HepG2 (cell line): ENCODE measurements around the gene MRPL18. TPM values are rescaled to one million over a fixed set of nuclear protein-coding genes. Genes with fewer than 3 reads are reported as not detected.

ENCODE experiments used
- AGO1 ChIP-seq: fragments of 200-400 bp; formaldehyde crosslinking; IDR thresholded peaks from 2 replicates; pipeline ENCODE4 v1.6.1; 2017; ENCODE audit warnings: mild to moderate bottlenecking, low read depth, low read length, moderate library complexity; ENCODE audit not compliant: poor library complexity, severe bottlenecking
- NAIF1 ChIP-seq: sonication (generic); formaldehyde crosslinking; IDR thresholded peaks from 2 replicates; pipeline ENCODE4 v1.5.0; 2020; ENCODE audit warnings: mild to moderate bottlenecking, missing genetic modification reagents, borderline replicate concordance
- NFIC ChIP-seq: IDR thresholded peaks from 2 replicates; pipeline ENCODE4 v1.6.1; 2012; ENCODE audit warnings: mild to moderate bottlenecking, low read length, inconsistent platforms
- POLR2AphosphoS2 ChIP-seq: IDR thresholded peaks from 2 replicates; pipeline ENCODE4 v1.6.1; 2011; ENCODE audit warnings: low read depth, low read length, improper control_type of control experiment
- TEAD3 ChIP-seq: optimal IDR thresholded peaks from 2 replicates; pipeline ENCODE3; 2016; ENCODE audit warnings: borderline replicate concordance
- XBP1 ChIP-seq: sonication (generic); formaldehyde crosslinking; IDR thresholded peaks from 2 replicates; pipeline ENCODE4 v1.5.0; 2020; ENCODE audit warnings: missing genetic modification reagents
- ZBTB38 ChIP-seq: sonication (generic); formaldehyde crosslinking; IDR thresholded peaks from 2 replicates; pipeline ENCODE4 v1.5.1; 2020; ENCODE audit warnings: mild to moderate bottlenecking, missing genetic modification reagents
- ZNF333 ChIP-seq: sonication (generic); formaldehyde crosslinking; IDR thresholded peaks from 2 replicates; pipeline ENCODE4 v1.4.0; 2020; ENCODE audit warnings: mild to moderate bottlenecking, missing genetic modification reagents, borderline replicate concordance
- ZNF382 ChIP-seq: sonication (generic); formaldehyde crosslinking; IDR thresholded peaks from 2 replicates; pipeline ENCODE4 v1.5.0; 2020; ENCODE audit warnings: missing genetic modification reagents, mild to moderate bottlenecking, borderline replicate concordance
- ZNF446 ChIP-seq: sonication (generic); formaldehyde crosslinking; IDR thresholded peaks from 2 replicates; pipeline ENCODE4 v1.5.0; 2020; ENCODE audit warnings: mild to moderate bottlenecking, missing genetic modification reagents
- ZNF567 ChIP-seq: sonication (generic); formaldehyde crosslinking; IDR thresholded peaks from 2 replicates; pipeline ENCODE4 v1.8.1; 2023; ENCODE audit warnings: mild to moderate bottlenecking, missing genetic modification reagents, borderline replicate concordance
- ZNF598 ChIP-seq: sonication (generic); formaldehyde crosslinking; IDR thresholded peaks from 2 replicates; pipeline ENCODE4 v1.5.1; 2020; ENCODE audit warnings: mild to moderate bottlenecking, missing genetic modification reagents, borderline replicate concordance
- polyA plus RNA-seq, 8 experiments: library from polyadenylated mRNA; depleted of rRNA in 3 of 8; stranded (reverse) in 7 of 8; unstranded in 1 of 8; fragments of >200 nt; fragmentation: Illumina TruSeq in 4 of 8; extraction: Trizol in 4 of 8; gene quantifications; 2 replicates each; pipeline versions ENCODE4 v1.2.1 to v1.2.3, GENCODE V29; 2011 to 2016; ENCODE audit warnings: low read depth in 4 of 8, missing spikeins in 1 of 8, mixed read lengths in 1 of 8; ENCODE audit not compliant: insufficient read depth in 1 of 8
- total RNA-seq, 5 experiments: library from RNA; depleted of rRNA; stranded (reverse); fragments of >200 nt; fragmentation: Illumina TruSeq; extraction: Trizol; gene quantifications; 2 replicates each; pipeline ENCODE4 v1.2.3, GENCODE V29; 2016; ENCODE audit warnings: low read depth in 1 of 5
- TF ChIP-seq, protein P1 (sequence below): IDR thresholded peaks from 2 replicates; pipeline ENCODE4 v1.6.1; 2016; ENCODE audit warnings: low read depth, missing genetic modification reagents, missing compliant biosample characterization
- TF ChIP-seq, protein P2 (sequence below): IDR thresholded peaks from 2 replicates; pipeline ENCODE4 v1.6.1; 2012; ENCODE audit warnings: low read length, improper control_type of control experiment
- TF ChIP-seq, protein P3 (sequence below): sonication (generic); formaldehyde crosslinking; IDR thresholded peaks from 2 replicates; pipeline ENCODE4 v1.8.1; 2023; ENCODE audit warnings: missing genetic modification reagents, mild to moderate bottlenecking, borderline replicate concordance
- TF ChIP-seq, protein P4 (sequence below): sonication (generic); formaldehyde crosslinking; IDR thresholded peaks from 2 replicates; pipeline ENCODE4 v1.5.0; 2020; ENCODE audit warnings: missing genetic modification reagents

MRPL18 gene
- total and polyA plus RNA-seq, 2 of the 13 experiments (the other 11 are each of a cell fraction or from before 2014, with no cell fraction given) = 85.6 to 176 TPM

DNA sequence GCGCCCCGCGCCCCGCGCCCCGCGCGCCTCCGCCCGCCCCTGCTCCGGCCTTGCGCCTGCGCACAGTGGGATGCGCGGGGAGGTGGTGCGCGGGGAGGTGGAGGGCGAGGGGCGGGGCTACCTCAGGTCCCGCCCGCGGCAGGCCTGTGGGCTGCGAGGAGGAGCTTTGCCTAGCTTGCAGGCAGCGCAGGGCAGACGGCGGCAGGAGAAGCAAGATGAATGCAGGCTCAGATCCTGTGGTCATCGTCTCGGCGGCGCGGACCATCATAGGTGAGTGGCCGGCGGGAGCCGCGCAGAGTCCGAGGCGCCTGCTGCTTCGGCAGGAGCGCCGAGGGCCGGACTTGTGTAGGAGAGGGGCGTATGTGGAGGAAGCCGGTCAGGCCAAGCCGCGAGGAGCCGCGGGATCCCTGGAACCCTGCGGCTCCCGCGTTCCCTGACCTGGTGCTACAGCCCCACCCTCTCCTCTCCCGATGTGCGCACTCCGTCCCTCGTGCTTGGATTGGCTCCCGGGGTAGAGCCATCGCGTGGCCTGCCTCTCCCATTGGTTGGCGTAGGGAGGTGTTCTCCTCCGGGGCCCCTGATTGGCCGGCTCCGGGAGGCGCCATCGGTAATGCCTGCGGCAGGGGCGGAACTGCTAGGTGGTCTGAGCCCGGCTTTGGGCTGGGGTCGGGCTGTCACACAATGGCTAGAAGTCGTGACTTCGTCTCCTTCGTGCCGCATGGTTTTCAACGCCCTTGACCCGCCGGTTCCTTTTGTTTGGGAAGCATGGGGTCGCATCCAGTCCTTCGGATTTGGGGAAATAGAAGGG is 28.2 kb upstream of the MRPL18 start, which contains the start of gene ACAT2 (continued):
- TF ChIP-seq, protein P1, sequence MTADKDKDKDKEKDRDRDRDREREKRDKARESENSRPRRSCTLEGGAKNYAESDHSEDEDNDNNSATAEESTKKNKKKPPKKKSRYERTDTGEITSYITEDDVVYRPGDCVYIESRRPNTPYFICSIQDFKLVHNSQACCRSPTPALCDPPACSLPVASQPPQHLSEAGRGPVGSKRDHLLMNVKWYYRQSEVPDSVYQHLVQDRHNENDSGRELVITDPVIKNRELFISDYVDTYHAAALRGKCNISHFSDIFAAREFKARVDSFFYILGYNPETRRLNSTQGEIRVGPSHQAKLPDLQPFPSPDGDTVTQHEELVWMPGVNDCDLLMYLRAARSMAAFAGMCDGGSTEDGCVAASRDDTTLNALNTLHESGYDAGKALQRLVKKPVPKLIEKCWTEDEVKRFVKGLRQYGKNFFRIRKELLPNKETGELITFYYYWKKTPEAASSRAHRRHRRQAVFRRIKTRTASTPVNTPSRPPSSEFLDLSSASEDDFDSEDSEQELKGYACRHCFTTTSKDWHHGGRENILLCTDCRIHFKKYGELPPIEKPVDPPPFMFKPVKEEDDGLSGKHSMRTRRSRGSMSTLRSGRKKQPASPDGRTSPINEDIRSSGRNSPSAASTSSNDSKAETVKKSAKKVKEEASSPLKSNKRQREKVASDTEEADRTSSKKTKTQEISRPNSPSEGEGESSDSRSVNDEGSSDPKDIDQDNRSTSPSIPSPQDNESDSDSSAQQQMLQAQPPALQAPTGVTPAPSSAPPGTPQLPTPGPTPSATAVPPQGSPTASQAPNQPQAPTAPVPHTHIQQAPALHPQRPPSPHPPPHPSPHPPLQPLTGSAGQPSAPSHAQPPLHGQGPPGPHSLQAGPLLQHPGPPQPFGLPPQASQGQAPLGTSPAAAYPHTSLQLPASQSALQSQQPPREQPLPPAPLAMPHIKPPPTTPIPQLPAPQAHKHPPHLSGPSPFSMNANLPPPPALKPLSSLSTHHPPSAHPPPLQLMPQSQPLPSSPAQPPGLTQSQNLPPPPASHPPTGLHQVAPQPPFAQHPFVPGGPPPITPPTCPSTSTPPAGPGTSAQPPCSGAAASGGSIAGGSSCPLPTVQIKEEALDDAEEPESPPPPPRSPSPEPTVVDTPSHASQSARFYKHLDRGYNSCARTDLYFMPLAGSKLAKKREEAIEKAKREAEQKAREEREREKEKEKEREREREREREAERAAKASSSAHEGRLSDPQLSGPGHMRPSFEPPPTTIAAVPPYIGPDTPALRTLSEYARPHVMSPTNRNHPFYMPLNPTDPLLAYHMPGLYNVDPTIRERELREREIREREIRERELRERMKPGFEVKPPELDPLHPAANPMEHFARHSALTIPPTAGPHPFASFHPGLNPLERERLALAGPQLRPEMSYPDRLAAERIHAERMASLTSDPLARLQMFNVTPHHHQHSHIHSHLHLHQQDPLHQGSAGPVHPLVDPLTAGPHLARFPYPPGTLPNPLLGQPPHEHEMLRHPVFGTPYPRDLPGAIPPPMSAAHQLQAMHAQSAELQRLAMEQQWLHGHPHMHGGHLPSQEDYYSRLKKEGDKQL (CRISPR knock-in tag) = no peak; the same call in 1 of the 2 replicates
- peak; percentile 93 for TF ChIP-seq ZNF598
- TF ChIP-seq, protein P2, sequence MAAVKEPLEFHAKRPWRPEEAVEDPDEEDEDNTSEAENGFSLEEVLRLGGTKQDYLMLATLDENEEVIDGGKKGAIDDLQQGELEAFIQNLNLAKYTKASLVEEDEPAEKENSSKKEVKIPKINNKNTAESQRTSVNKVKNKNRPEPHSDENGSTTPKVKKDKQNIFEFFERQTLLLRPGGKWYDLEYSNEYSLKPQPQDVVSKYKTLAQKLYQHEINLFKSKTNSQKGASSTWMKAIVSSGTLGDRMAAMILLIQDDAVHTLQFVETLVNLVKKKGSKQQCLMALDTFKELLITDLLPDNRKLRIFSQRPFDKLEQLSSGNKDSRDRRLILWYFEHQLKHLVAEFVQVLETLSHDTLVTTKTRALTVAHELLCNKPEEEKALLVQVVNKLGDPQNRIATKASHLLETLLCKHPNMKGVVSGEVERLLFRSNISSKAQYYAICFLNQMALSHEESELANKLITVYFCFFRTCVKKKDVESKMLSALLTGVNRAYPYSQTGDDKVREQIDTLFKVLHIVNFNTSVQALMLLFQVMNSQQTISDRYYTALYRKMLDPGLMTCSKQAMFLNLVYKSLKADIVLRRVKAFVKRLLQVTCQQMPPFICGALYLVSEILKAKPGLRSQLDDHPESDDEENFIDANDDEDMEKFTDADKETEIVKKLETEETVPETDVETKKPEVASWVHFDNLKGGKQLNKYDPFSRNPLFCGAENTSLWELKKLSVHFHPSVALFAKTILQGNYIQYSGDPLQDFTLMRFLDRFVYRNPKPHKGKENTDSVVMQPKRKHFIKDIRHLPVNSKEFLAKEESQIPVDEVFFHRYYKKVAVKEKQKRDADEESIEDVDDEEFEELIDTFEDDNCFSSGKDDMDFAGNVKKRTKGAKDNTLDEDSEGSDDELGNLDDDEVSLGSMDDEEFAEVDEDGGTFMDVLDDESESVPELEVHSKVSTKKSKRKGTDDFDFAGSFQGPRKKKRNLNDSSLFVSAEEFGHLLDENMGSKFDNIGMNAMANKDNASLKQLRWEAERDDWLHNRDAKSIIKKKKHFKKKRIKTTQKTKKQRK = no peak
- no peak for TF ChIP-seq POLR2AphosphoS2
- TF ChIP-seq ZBTB38 = peak; percentile 71
- 0 out of 2 replicates have a peak, but pooled peaks have one; percentile 84 for TF ChIP-seq NAIF1 (CRISPR knock-in tag)
- TF ChIP-seq AGO1 = peak; percentile 83
- TF ChIP-seq, protein P3, sequence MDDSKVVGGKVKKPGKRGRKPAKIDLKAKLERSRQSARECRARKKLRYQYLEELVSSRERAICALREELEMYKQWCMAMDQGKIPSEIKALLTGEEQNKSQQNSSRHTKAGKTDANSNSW (CRISPR knock-in tag) = peak; percentile 79; the same call in 1 of the 2 replicates
- TF ChIP-seq, protein P4, sequence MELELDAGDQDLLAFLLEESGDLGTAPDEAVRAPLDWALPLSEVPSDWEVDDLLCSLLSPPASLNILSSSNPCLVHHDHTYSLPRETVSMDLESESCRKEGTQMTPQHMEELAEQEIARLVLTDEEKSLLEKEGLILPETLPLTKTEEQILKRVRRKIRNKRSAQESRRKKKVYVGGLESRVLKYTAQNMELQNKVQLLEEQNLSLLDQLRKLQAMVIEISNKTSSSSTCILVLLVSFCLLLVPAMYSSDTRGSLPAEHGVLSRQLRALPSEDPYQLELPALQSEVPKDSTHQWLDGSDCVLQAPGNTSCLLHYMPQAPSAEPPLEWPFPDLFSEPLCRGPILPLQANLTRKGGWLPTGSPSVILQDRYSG = peak; percentile 76; the same call in 1 of the 2 replicates
- no peak for TF ChIP-seq ZNF446 (CRISPR knock-in tag)
- no peak for TF ChIP-seq ZNF382 (CRISPR knock-in tag)
- no peak; the same call in 1 of the 2 replicates for TF ChIP-seq ZNF567 (CRISPR knock-in tag)
- no peak for TF ChIP-seq XBP1 (CRISPR knock-in tag)
- peak; percentile 63; the same call in 1 of the 2 replicates for TF ChIP-seq ZNF333
- TF ChIP-seq NFIC = no peak
- TF ChIP-seq TEAD3 = no peak
